GM12891 (cell line): Measurements from ENCODE around the gene NKD1.

ENCODE experiments used
- POLR2A ChIP-seq: IDR thresholded peaks from 2 replicates; pipeline ENCODE4 v1.6.1; 2011; ENCODE audit warnings: low read depth, low read length, control low read depth
- POLR2AphosphoS5 ChIP-seq: IDR thresholded peaks from 2 replicates; pipeline ENCODE4 v1.6.1; 2011; ENCODE audit warnings: low read depth, low read length, control low read depth
- POU2F2 ChIP-seq: IDR thresholded peaks from 2 replicates; pipeline ENCODE4 v1.6.1; 2011; ENCODE audit warnings: low read depth, mild to moderate bottlenecking, control low read depth, low read length, moderate library complexity
- SPI1 ChIP-seq: IDR thresholded peaks from 2 replicates; pipeline ENCODE4 v1.6.1; 2011; ENCODE audit warnings: low read depth, low read length, control low read depth
- TAF1 ChIP-seq: IDR thresholded peaks from 2 replicates; pipeline ENCODE4 v1.6.1; 2011; ENCODE audit warnings: low read depth, low read length, control low read depth

GRCh38 chr16:50685462-50686063, 137.4 kb downstream of the NKD1 start:
- TF ChIP-seq TAF1 (no peak), POLR2A (no peak), POLR2AphosphoS5 (no peak), POU2F2 (no peak), SPI1 (no peak)
